NCI-H2107 treated with DMSO at 0.1 percent for 48 hours (cell line): ENCODE data around the gene CRACR2B.

Experiments
- DNase-seq: peaks from one replicate; lab custom pipeline; 2025; ENCODE audit not compliant: unreplicated experiment; lab: John Stamatoyannopoulos, UW

Gene CRACR2B

DNA sequence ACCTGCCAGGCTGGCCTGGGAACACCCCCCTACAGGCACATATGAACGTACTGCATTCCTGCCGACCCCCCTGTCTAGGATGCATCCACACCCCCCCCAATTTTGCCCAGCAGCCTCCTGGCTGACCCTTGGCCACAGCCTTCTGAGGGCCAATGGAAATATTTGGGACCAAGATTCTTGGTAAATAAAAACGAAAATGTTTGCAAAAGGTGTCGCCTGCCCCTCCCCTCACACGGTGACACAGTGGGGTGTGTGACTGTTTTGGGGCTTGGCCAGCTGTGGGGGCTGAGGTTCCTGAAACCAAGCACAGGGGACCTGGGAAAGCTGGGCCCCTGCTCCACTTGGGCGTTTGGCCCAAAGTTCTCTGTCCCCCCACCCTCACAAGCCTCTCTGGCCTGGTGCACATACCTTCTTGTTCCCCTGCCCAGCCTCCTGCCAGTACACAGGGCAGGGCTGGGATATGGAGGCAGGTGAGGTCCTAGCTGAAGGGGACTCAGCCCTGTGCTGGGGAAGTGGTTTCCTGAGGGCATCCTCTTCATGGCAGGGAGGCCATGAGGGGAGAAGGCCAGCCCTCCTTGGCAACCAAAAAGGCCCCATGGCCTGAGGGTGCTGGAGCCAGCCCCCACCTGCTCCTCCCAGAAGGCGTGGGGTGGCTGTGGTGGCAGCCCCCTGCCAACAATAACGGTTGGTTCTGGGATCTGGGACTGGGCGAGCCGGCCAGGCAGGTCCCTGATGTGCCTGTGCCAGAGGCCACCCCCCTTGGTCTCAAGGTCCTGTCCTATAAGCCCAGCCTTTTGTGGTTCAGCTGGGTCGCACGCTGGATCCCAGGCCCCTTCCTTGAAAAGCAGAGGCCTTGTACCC lies 2.1 kb upstream of the CRACR2B start:
- DNase-seq: no peak

DNA sequence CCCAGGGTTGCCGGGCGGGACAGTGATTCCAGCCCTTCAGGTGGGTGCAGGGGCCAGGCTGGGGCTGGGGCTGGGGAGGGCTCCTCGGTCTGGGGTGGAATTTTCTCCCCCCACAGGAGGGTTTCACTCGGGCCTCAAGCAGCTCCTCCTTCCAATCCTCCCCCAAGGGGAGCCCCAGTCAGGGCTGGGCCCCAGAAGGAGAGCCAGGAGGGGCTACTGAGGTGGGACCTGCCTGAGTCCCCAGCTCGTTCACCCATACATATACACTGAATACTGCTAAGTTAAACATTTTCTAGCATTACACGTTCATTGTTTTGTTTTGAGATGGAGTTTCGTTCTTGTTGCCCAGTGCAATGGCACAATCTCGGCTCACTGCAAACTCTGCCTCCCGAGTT lies 1.5 kb upstream of the CRACR2B start:
- no peak for DNase-seq

DNA sequence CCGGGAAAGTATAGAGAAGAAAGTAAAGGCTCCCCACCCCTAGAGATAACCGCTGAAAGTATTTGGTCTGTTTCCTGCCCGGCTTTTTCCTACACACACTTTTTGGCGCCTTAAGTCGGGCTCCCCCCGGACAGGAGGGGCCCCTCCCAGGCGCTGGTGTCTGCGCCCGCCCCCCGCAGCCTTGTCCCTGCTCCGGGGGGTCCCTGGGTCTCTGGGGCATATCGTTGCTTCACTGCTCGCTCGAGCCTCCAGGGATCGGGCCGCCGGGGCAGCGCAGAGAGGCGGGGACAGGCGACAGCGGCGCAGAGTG lies 928 bp upstream of the CRACR2B start:
- DNase-seq: no peak

DNA sequence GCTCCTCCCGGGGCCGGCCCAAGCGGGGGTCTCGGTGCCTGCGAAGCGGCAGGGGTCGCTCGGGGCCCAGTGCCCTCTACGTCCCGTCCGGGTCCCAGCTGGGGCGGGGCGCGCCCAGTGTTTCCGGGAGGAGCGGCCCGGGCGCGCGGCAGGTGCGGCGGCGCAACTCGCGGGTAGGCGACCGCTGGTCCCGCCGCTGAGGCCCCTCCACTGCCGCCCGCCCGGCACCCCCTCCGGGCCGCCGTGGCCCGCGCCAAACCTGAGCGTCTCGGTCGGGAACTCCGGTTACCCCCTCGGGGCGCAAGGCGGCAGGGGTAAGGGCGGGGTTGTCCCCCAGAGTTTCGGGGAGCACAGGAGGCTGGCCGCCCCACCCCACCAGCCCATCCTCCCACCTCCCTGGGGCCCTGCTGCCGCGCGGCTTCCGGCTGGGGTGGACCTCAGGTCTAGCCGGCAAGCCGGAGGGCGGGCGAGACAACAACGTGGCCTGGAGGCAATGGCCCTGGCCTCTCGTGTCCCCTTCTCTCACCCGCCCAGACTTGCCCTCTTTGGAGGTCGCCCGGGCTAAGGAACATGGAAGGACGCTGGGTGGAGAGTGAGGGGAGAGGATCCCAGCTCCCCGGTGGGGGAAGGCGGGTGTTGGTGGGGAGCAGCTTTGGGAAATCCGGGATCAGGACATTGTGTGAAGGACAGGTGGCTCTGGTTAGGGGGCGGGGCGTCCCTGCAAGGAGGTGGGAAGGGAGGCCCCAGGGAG lies 398 bp upstream of the CRACR2B start:
- no peak for DNase-seq

DNA sequence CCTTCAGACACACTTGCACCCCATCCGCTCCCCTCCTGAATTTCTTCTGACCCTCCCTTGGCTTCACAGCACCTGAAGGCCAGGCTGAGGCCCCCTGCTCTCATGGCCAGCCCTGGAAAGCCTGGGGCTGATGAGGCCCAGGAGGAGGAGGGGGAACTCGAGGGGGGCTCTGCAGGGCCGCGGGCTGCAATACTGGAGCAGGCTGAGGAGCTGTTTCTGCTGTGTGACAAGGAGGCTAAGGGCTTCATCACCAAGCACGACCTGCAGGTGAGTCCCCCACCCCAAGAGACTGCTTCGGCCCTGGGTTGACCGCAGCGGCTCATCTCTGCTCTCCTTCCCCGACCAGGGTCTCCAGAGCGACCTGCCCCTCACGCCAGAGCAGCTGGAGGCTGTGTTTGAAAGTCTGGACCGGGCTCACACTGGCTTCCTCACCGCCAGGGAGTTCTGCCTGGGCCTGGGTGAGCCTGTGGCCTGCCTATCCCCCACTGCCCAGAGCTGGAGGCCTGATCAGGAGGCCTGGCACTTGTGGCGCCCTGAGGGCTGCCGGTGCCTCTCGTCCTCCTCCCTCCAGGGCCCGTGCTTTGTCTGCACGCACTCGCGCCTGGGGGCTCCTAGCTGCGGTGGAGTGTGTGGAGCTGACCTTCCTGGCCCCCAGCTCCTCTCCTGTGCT lies 922 bp downstream of the CRACR2B start:
- no peak for DNase-seq

DNA sequence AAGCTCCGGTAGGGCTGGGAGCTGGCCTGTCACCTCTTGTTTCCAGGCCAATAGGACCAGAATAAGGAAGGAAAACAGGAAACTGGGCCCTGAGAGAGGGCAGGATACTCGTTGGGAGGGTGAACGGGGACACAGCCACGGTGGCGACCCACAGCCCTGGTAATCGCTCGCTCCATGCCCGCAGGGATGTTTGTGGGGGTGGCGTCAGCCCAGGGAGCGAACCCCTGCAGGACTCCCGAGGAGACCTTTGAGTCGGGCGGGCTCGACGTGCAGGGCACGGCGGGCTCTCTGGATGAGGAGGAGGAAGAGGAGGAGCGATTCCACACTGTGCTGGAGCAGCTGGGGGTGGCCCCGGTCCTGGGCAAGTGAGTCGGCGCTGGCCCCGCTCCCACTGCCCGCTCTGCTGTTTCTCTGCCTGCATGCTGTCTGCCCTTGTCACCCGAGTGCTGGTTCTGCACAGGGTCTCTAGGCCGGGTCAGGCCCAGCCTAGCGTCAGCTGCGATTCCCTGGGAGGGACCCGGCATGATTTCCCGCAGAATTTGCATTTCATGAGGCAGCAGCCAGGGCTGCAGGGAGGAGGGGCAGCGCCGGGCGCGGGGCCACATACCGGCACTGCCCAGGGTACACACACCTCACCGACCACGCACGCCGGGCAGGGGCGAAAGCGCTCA lies 1.6 kb downstream of the CRACR2B start:
- no peak for DNase-seq

DNA sequence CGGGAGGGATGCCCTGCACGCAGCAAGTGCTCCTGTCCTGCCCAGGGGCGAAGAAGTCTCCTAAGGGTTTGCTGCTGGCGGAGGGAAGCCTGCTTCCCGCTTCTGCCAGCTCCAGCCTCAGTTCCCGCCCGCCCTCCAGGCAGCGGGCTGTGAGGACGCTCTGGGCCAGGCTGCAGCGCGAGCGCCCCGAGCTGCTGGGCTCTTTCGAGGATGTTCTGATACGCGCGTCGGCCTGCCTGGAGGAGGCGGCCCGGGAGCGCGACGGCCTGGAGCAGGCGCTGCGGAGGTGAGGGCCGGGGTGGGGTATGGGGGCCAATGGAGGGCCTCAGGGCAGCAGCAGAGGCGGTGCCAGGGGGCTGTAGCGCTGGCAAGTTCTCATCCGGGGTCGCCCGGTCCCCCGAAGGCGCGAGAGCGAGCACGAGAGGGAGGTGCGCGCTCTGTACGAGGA lies 2.2 kb downstream of the CRACR2B start:
- no peak for DNase-seq

DNA sequence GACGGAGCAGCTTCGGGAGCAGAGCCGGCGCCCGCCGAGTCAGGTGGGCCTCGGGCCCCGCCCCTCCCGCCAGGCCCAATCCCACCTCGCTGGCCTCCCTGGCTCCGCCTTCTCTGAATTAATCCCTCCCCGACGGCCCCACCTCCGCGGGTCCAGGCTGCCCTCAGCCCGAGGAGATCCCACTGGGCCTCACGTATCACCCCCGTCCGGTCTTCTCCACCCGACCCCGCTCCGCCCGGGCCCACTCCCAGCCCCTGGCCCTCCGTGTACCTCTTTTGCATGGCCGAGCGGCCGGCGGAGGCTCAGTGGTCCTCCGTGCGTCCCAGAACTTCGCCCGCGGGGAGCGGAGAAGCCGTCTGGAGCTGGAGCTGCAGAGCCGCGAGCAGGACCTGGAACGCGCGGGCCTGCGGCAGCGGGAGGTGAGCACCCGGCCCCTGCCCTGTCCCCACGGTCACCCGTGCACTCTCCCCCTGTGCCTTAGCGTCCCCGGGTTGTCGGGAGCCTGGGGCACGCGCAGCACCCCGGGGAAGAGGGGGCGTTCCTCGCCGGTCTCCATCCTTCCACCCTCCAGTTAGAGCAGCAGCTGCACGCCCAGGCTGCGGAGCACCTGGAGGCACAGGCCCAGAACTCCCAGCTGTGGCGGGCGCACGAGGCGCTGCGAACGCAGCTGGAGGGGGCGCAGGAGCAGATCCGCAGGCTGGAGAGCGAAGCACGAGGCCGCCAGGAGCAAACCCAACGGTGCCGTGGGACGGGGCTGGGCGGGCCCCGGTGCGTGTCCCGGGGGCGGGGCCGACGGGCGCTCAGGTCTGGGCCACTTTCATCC lies 2.8 kb downstream of the CRACR2B start:
- DNase-seq: peak; percentile 22

DNA sequence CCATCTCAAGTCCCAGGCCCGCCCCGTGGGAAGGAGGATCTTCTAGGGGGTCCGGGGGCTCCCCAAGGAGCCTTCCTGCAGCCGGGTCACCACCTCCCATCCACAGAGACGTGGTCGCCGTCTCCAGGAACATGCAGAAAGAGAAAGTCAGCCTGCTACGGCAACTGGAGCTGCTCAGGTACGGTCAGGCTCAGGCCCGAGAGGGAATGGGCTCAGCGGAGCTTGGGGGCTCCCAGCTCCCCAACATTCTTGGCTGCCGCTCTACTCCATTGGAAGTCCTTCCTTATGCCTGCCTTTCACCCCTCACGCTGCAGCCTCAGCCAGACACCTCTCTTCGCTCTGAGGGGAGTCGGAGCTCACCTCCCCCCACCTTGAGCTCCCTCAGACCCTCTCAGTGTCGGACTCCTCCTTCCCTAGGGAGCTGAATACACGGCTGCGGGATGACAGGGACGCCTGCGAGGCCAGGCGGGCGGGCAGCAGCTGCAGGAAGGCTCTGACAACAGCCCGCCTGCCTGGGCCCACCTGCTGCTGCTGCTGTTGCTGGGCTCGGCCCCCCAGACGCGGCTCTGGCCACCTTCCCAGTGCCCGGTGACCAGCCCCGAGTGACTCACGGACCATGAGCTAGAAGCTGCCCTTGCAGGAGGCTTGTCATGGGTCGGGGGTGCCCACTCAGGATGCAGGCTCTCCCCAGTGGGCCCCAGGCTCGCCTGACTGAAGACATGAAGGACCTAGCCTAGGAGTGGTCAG lies 3.6 kb downstream of the CRACR2B start:
- no peak for DNase-seq

DNA sequence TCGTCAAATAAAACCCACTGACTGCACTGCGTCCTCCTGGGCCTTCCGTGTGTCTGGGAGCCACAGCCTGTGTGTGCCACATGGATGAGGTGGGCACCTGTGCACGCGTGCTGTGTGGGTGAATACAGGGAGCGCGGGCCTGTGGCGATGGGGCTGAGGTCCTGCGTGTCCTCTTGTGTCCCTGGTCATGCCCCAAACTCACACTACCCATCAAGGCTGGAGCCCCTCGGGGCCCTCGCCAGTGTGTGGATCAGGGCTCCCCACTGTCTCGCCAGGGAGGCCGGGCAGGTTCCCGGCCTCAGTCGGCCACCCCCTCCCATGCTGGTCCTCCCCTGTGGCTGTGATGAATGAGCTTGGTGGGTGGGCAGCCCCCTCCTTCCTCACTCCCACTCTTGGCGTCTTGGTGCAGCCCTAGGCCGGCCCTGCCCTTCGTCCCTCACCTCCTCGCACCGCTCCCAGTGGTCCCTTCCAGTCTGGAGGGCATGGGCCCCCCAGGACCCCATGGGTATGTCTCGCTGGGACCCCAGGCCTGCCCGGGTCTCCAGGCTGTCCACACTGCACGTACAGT lies 4.3 kb downstream of the CRACR2B start:
- no peak for DNase-seq

DNA sequence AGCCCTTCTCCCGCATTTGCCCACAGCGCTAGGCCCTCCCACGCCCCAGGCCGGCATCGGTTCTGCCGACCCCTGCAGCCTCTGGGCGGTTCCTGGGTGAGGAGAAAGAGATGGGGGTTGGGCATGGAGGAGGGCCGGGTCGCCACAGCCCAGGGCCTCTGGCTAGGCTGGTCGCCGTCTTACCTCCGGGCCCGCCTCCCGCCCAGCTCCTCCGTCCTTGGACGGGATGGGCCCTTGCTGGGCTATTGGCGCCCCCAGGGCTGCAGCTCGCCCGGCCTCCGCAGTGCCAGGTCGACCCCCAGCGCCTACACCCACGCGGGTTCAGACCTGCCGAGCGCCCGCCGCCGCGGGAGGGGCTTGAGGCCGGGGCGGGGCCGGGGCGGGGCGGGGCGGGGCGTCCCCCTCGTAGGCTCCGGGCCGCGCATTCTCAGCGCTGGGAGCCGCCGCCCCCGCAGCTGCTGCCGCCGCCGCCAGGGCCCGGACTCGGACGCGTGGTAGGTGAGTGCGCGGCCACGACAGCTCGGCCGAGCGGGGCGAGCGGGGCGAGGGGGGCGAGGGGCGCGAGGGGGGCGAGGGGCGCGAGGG lies 4.9 kb downstream of the CRACR2B start, which contains the start of gene CD151:
Gene CD151 (plus strand): TSS at position 424 of the 585 bp plus-strand sequence. CDS start 3,118 bp downstream, outside the sequence.
- DNase-seq: no peak

DNA sequence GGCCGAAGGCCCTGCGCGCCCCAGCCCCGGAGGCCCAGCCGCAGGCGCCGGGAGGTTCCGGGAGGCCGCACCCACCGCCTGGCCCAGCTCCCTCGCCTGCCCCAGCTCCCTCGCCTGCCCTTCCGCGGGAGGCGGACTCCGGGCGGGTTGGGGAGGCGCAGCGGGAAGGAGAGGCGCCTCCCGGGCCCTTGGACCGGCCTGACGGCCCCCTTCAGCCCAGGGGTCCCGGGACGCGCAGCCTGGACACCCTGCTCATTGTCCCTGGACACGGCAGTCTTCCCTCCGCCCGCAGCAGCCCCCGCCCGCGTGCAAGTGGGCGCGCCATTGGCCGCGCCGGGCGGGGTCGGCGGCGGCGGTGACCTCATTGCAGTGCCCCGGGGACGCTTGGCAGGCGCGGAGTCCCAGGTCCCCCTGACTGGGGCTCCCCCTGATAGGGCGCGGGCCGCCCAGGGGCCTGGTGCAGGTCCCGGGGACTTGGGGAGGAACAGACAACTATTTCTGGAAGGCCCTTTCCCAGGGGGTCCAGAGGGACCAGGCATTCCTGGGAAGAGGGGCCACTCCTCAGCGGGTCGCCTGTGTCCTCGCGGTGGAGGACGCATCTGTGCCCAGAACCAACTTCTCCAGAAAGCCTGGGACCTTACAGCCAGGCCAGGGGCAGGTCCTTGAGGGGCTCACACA lies 5.5 kb downstream of the CRACR2B start:
- DNase-seq: no peak

DNA sequence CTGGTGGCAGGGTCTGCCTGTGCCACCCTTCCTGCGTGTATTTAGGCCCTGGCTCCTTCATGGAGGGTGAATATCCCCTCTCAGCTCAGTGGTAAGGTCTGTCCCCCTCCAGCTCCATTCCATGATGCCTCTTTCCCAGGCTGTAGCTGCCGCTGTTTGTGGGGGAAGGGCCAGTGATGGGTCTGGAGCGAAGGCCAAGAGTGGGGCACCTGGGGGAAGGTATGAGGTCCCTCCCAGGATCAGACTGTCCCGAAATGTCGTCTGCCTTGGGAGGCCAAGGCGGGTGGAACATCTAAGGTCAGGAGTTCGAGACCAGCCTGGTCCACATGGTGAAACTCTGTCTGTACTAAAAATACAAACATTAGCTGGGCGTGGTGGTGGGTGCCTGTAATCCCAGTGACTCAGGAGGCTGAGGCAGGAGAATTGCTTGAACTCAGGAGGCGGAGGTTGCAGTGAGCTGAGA lies 6.2 kb downstream of the CRACR2B start:
- no peak for DNase-seq

DNA sequence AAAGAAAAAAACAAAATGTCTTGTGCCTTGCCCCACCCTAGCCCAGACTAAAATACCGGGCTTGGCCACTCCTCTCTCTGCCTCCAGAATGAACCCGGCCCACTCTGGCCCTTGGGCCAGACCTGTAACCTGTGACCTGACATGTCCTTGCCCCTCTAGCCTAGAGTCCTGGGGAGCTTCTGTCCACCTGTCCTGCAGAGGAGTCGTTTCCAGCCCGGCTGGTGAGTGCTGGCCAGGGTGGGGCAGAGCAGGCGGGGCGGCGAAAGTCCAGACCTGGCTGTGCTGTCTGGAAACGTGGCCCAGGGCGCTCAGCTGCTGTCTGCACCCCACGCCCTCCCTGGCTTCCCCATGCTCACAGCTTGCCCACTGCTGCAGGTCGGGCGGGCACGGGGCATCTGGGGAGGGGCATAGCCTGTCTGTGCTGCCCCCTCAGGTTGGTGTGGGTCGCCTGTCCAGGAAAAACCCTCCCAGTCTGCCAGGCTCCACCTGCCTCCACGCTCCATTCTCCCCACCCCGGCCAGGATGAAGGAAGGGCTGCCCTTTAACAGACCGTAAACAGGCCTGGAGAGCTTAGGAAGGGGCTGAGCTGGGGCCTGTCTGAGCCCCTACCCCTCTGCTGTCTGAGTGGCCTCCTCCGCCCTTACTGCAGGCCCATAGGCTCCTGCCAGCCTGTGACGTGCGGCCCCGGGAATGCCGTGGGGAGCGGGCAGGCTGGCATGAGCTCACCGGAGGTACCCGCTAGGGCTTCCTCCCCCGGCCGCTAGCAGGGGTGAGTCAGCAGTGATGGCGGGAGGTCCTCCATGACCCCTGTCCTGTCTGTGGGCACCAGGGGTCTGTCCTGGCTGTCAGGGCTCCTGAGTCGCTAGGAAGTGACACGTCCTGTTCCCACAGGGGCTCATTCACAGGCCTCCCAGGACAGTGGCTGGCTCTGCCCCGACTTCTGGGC lies 6.9 kb downstream of the CRACR2B start:
- no peak for DNase-seq

DNA sequence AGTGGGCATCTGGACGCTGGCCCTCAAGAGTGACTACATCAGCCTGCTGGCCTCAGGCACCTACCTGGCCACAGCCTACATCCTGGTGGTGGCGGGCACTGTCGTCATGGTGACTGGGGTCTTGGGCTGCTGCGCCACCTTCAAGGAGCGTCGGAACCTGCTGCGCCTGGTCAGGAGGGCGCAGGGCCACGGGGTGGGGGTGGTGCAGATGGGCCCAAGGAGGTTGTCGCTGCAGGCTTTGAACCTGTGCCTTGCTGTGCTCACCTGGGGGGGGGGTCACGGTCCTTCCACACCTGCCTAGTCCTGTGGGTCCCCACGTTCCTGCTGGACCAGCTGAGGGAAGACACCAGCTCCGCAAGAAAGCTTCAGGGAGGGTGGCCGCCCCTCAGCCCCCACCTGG lies 8.6 kb downstream of the CRACR2B start:
- DNase-seq: no peak

DNA sequence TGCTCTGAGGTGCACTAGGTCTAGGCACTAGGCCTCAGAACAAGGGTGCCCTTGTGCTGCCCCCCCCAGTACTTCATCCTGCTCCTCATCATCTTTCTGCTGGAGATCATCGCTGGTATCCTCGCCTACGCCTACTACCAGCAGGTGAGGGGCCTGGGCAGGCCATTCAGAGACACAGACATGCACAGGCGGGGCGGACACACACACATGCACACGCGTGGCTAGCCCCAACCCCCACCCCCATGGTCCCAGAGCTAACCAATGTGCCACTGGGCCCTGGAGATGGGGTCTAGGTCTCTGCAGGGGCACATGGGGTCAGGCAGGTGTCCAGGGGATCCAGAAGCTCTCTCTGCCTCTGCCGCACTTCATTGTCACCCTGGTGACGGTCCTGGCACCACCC lies 9.0 kb downstream of the CRACR2B start:
- no peak for DNase-seq
